Stimulated activated CD4-positive, alpha-beta T cell treated with anti-CD3 and anti-CD28 coated beads, Interleukin-12 subunit alpha, Interleukin-12 subunit beta, amount 100 ng/mL, for 48 hours (primary cell): ENCODE measurements around the gene EHMT1.

Experiments
- DNase-seq, 3 donors: peaks; one replicate each; pipeline ENCODE4 v3.0.0-alpha.2; 2020; ENCODE audit warnings: low read depth in 2 of 3, low spot score in 1 of 3

EHMT1 gene

DNA sequence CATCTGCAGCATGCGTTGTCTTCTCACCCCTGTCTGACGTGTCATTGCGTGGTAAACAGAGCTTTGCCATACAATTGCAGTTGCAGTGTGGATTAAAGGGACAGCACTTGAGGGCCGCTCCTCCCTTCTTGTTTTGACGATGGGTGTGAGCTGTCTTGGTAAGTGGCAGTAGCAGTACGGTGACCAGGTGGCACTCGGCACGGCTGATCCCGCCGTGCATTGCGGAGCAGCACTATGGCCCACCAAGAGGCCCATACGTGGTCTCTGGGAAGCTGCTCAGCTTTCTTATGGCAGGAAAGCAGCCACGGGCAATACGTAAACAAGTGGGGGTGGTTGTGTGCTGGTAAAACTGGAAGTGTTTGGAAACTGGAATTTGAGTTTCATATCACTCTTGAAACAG lies 25.1 kb downstream of the EHMT1 start:
- DNase-seq: no peak

DNA sequence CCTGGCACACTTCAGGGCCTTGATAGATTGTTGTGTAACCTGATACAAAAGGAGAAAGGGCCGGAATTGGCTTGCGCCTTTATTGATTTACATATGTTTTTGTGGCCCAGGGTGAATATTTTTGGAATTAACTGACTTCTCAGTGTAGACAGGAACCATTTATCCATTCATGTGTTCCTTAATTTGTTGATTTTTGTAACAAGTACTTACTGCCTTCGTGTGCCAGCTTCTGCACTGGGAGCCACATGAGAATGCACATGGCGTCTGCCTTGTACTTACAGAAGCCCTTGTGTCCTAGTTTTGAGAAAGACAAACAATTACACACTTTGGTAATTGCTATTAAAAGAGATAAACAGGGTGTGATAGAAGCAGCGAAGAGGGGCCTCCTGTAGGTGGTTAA lies 26.4 kb downstream of the EHMT1 start:
- DNase-seq: no peak

DNA sequence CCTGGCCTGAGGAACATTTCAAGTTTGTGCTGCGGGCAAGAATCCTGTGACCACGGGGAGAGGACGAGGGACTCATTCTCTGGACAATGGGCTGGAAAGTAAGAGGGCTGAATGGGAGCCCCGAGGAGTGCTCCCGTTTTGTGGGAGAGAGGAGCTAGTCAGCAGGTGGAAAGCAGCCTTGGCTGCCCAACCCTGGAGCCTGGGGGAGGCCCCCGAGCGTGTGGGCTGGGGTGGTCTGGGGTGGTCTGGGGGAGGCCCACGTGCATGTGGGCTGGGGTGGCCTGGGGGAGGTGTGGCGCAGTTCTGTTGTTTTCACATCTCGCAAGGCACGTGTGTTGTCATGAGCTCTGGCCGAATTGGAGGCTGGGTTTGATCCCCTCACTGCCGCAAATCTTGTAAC lies 27.5 kb downstream of the EHMT1 start:
- DNase-seq: no peak

DNA sequence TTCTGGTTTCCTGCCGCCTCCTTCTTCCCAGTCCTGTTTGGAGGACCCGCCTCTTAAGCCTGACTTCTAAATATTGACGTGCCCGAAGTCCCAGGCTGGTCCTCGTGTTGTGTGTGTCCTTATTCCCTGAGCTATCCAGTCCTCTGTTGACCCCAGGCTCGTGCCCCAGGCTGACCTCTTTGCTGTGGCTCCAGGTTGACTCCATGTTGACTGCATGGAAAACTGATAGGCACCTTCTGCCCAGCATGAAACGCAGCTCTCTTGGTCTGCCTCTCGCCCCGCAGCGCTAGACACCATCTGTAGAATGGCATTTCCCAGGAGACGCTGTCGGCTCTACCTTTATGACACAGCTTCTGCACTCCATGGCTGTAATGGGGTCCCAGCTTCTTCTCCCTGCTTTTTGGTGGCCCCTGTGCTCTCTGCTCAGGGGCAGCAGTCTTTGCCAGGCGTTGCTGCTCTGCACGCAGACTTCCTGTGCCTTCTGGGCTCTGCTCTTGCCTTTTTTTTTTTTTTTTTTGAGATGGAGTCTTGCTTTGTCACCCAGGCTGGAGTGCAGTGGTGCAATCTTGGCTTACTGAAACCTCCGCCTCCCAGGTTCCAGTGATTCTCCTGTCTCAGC lies 28.4 kb downstream of the EHMT1 start:
- DNase-seq: no peak

DNA sequence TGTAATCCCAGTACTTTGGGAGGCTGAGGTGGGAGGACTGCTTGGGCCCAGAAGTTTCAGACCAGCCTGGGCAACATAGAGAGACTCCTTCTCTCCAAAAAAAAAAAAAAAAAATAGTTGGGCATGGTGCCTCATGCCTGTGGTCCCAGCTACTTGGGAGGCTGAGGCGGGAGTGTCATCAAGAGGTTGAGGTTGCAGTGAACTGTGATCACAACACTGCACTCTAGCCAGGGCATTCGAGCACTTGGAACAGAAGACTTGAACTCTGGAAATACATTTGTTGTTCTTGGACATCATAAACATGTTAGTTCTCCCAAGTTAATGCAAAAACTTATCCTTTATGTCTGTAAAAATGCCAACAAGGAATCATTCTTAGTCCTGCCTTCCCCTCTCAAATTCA lies 29.6 kb downstream of the EHMT1 start:
- DNase-seq: no peak

DNA sequence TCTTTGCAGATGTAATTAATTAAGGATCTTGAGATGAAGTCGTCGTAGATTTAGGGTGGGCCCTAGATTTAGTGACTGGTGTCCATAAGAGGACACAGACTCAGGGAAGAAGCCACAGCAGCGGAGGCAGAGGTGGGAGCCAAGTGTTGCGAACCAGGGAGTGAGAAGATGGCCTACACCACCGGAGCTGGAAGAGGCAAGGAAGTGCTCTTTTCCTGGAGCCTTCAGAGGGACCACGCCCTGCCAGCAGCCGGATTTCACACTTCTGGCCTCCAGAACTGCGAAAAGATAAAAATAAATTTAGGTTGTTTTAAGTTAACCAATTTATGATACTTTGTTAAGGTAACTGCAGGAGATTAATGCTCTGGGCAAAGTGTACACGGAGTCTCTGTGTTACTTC lies 30.7 kb downstream of the EHMT1 start:
- no peak for DNase-seq

DNA sequence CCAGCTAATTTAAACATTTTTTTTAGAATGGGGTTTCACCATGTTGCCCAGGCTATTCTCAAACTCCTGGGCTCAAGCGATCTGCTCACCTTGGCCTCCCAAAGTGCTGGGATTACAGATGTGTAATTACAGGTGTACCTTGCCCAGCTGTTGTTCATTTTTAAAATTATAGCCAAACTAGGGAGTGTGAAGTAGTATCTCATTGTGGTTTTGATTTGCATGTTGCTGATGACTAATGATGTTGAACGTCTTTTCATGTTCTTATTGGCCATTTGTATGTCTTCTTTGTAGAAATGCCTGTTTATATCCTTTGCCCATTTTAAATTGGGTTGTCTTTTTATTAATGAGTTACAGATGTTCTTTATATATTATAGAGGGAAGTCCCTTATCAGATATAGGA lies 31.5 kb downstream of the EHMT1 start:
- DNase-seq: no peak

DNA sequence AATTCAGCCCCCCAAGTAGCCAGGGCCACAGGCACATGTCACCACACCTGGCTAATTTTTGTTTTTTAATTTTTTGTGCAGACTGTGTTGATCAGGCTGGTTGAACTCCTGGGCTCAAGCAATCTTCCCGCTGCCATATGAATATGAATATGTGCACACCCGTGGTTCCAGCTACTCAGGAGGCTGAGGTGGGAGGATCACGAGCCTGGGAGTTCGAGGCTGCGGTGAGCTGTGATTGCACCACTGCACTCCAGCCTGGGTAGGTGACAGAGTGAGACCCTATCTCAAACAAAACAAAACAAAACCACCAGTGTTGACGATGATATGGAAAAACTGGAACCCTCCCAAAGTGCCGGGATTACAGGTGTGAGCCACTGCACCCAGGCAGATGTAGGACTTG lies 32.0 kb downstream of the EHMT1 start:
- DNase-seq: no peak

DNA sequence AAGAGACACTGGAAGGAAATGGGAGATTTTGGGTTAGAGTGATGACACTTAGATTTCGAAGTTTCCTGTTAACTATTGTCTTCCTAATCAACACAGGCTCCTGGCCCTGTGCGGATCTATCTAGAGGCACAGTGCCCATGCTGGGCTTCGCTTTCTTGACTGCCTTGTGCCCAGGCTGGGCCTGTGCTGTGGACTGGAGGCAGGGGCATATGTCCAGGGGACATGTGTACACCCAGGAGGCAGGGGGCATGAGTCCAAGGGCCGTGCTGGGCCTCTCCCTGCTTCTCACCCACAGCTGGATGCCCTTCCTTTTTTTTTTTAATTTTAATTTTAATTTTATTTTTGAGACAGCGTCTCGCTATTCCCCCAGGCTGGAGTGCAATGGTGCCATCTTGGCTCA lies 37.6 kb downstream of the EHMT1 start:
- no peak for DNase-seq

DNA sequence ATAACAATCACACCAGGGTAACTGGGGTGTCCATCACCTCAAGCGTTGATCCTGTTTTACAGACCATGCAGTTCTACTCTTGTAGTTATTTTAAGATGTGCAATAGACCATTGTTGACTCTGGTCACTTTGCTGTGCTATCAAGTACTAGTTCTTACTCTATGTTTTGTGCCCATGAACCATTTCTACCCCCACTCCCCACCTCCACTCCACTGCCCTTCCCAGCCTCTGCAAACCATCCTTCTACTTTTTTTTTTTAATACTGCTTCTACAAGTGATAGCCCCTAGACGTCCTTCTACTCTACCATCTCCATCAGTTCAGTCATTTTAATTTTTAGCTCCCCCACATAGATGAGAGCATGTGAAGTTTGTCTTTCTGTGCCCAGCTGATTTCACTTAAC lies 38.8 kb downstream of the EHMT1 start:
- DNase-seq: no peak

DNA sequence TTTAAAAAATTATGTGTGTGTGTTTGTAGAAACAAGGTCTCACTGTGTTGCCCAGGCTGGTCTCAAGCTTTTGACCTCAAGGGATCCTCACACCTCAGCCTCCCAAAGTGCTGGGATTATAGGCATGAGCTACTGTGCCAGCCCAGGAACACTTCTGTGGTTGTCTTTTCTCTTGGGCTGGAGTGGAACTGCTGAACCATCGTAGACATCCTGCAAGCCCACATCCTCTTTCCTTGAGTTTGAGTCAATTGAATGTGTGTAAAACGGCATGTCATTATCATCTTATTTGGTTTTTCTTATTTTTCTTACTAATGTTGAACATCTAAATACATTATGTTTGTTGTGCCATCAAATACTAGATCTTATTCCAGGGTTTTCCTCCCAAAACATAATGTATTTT lies 40.0 kb downstream of the EHMT1 start:
- DNase-seq: no peak

DNA sequence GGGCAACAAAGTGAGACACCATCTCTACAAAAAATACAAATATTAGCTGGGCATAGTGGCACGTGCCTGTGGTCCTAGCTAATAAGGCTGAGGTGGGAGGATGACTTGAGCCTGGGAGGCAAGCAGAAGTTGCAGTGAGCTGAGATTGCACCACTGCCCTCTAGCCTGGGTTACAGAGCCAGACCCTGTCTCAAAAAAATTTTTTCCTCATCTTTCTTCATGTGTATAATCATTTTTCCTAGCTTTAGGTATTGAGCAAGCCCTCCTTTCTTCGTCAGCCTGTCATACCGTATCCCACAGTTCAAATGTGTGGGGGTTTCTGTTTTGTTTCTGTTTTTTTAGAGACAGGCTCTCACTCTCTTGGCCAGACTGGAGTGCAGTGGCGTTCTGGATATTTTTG lies 41.3 kb downstream of the EHMT1 start:
- no peak for DNase-seq

DNA sequence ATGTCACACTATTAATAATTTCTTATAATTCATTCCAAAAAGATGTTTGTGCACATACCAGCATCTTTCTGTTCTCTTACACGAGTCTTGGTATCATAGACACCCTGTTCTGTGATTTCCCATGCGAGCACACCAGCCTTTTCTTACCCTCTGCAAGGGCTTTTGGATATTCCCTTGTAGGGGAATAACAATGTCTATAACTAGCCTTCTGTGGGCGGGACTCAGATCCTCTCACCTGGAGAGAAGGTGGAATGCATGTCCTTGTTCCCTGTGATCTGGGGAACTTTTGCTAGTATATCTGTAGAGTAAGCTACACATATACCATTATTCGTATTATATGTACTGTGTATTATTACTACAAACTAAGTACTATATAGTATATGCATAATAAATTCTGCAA lies 44.8 kb downstream of the EHMT1 start:
- no peak for DNase-seq

DNA sequence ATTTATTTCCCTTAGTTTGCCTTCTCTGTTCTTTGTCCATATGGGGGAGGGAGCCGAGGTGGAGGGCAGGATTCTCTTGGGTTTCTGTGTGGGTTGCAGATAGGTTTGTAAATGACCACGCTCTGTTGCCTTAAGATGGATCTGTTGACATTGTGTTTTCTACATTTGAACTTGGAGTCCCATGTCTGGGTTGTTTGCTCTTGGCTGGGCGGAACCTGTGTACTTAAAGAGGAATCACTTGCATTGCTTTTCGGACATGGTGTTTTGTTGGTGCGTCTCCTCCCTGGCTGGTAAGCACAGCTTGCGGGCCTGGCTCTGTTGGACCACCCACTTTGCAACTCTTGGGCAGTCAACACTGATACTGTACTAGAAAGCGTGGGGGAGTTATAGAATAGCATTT lies 45.9 kb downstream of the EHMT1 start:
- DNase-seq: no peak

DNA sequence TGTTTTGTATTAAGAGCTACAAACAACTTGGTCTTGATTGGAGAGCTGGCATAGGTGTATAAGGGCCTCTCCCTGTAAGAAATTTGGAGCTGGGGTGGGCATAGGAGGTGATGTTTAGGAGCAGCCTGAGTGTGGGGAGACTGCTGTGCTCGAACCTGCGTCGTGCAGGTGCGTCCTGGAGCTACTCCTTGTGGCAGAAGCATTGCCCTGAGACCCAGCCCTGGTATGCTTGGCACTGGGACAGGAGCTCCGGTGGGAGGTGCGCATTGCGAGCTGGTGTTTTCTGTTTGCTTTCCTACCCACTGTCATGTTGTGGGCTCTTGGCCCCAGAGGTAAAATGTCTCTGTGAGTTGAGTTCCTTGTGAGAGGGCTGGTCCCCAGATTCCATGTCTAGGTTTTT lies 46.4 kb downstream of the EHMT1 start:
- DNase-seq: no peak

DNA sequence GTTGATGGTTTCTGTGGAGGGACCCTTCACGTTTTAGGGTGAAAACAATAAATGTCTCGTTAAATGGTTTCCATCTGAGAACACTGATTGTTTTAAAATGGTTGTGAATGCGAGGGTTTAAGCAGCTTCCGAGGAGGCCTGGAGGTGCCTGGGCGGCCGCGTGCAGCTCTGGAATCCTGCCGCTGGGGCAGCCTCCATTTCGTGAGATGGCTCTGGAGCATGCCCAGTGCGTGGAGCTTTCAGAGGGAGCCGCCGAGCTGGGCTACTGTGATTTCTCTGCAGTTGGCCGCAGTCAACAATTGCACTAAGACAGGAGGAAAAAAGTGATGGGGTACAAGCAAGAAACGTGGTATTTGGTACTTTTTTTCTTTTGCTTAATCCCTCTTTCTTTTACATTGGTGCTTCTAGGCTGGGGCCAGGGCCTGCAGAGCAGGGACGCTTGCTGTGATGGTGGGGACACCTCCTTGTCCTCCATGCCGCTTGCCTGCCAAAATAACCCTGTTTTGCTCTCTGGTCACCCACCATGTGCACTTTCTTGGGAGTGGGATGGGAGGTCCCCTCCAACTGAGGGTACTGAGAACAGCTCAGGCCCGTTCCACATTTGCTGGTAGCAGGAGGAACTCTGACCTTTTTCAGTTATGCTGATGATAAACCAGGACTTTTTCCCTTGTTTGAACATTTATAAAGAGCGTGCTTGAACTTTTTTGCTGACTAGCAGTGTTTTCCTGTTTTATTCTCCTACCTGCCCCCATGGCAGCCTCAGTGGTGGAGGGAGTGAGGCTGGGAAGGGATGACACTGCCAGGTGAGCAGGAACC lies 47.1 kb downstream of the EHMT1 start:
- DNase-seq: no peak

DNA sequence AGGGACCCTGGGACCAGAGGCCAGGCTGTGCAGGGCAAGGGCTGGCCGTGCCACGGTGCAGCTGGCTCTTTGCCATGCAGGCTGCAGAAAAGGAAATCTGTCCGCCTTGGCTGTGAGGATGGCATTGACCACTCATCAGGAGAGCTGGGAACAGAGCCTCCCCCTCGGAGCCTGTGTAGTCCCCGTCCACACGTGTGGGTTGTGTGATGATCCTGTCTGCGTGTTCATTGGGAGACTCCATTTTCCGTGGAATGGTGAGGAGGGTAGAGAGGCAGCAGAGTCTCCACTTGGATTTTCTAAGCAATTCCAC lies 47.7 kb downstream of the EHMT1 start:
- DNase-seq: no peak

DNA sequence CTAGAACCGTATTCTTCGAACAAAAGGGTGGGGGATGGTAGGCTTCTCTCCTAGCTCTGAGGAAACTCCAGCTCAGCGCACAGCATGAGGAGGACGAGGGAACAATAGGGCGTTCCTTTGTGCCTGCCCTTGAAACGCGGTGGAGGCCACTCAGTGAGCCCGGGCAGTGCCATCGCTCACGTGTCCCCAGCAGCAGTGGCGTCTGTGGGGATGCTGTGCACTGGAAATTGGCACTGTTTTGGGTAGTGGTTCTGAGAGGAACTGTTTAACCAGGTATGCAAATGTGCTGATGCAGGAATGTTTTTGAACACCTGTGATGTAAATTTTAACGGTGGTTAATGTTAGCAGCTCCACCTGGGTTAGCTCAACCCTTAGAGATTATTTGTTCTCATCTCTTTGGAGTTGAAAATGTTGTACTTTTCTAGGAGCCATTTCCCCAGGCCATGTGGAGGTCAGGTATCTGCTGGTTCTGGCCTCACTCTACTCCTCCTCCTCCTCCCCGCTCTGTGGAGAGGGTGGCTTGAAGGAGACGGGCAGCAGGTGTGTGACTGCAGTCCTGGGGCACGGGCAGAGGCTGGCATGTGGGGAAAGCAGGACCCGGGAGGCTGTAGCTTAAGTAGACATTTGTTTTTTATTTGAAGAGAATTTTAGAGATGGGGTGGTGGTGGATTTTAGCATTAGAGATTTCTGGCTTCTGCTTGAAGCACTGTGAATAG lies 48.3 kb downstream of the EHMT1 start:
- no peak for DNase-seq

DNA sequence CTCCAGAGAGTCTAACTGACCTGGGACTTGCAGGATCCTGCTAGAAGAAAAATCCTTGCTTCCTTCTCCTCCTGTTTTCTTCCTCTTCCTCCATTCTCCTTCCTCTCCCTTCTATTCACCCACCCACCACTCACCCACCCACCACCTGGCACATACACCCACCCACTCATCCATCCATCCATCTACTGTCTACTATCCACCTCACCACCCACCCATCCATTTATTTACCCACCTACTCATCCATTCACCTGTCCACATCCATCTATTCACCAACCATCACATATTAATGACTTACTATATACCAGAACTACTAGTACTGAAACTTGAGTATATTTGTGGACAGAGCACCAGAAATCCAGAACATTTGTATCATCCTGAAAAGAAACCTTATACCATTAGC lies 49.4 kb downstream of the EHMT1 start:
- DNase-seq: no peak

DNA sequence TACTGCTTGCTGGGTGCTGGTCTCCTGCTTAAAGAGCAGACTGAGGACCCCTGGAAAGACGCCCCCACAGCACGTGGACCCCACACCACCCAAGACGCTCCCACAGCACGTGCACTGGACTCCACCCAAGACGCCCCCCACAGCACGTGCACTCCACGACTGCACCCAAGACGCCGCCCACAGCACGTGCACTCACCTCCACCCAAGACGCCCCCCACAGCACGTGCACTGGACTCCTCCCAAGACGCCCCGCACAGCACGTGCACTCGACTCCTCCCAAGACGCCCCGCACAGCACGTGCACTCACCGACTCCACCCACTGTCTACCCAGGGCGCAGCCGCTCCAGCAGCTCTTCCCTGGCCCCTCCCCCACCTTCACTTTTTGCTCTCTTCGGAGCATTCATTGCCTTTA lies 50.5 kb downstream of the EHMT1 start:
- no peak for DNase-seq

DNA sequence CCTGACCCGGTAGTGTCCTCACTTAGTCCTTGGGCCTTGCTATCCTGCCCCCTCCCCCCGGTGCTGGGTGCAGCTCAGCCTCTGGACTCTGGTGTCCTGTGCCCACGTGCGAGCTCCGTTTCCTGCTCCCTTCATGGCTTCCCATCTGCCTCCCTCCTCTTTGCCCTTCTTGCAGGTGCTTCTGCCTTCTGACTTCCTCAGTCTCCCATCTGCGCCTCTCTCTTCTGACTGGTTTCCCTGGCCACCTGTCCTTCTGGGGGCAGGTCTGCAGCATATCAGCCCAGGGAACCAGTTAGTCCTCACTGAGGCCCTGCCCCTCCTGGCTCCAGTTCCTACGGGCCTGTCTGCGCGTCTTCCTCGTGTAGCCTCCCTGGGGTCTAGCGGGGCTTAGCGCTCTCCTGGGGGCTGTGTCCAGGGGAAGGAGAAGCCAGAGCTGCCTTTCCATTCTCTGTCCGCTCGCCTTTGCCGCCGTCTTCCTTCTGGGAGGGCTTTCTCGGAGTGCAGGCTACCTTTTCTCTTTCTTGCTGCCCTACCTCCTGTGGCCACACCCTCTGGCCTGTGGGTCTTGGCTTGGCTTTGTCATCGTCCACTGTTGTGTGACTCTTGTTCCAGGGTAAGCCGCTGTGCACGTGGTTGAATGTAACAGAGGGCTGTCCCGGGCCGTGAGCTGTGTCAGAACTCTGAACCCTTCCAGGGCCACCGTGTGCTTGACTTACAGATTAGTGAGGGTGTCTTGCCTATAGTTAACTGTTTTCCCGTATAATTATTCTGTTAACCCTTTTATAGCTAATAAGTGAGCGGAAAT lies 51.8 kb downstream of the EHMT1 start:
- no peak for DNase-seq

DNA sequence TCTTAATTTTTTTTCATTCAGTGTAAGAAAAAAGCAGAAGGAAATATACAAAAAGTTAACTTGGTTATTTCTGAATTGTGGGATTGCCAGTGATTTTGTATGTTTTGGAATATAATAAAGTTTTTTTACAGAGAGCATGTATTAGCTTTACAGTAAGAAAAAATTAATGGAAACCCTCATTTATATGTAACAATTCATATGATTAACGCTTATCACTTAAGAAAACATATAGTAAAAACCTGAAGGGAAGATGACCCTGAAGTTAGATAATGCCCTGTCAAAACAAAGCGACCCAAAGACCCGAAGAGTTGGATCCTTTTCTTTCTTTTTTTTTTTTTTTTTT lies 52.4 kb downstream of the EHMT1 start:
- no peak for DNase-seq
